ENCODE data around the gene SERBP1. TPM values are rescaled to one million over a fixed set of nuclear protein-coding genes. Genes with fewer than 3 reads are reported as not detected.
"Not testable (repeated sequence)": the region's sequence is repeated elsewhere in the genome, so short reads cannot be mapped to it uniquely, and the experiment has no call there.

SERBP1 gene
- total RNA-seq, 6 experiments from 2014 or later, result 192 to 263 (median 242) TPM

DNA sequence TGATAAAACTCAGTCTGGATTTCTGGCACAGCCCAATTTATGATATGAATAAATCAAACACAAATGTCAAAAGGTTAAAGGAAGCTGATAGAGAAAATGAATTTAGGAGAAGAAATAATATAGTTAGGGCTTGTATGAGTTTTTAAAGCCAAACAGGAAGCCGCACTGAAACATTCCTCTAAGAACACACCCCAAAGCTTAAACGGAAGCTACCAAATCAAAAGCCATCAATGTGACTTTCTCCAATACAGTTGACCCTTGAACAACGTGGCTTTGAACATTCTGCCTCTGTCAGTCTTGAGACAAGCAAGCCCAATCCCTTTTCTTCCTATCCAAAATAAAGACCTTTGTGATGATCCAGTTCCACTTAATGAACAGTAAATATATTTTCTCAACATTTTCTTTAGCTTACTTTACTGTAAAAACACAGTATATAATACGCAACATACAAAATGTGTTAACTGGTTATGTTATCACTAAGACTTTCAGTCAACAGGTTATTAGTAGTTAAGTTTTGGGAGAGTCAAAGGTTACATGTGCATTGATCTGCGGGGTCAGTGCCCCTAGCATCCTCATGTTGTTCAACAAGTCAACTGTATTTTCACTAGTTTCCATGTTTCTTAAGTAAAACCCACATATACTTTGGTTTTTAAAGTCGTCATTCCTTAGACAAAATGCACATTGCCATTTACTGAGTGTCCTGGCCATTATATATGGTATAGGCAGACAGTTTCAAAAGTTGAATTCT is 11.2 kb downstream of the SERBP1 start:
- H3K36me3 Mint-ChIP-seq (ENCODE audit: low read depth), result peaks cover 38% of the 10 kb centered on the region
- no peaks in the 10 kb centered on the region for H3K9me3 Mint-ChIP-seq
- no peak overlapping the region for H3K4me3 Mint-ChIP-seq
- H3K27me3 Mint-ChIP-seq (ENCODE audit: insufficient read depth), result no peaks in the 10 kb centered on the region
- TF ChIP-seq, protein P1, sequence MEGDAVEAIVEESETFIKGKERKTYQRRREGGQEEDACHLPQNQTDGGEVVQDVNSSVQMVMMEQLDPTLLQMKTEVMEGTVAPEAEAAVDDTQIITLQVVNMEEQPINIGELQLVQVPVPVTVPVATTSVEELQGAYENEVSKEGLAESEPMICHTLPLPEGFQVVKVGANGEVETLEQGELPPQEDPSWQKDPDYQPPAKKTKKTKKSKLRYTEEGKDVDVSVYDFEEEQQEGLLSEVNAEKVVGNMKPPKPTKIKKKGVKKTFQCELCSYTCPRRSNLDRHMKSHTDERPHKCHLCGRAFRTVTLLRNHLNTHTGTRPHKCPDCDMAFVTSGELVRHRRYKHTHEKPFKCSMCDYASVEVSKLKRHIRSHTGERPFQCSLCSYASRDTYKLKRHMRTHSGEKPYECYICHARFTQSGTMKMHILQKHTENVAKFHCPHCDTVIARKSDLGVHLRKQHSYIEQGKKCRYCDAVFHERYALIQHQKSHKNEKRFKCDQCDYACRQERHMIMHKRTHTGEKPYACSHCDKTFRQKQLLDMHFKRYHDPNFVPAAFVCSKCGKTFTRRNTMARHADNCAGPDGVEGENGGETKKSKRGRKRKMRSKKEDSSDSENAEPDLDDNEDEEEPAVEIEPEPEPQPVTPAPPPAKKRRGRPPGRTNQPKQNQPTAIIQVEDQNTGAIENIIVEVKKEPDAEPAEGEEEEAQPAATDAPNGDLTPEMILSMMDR (IDR thresholded peaks at IDR 0.05), result no peak
- DNase-seq, result no peak
- H3K27ac Mint-ChIP-seq, result no peak overlapping the region
- H3K4me1 Mint-ChIP-seq (ENCODE audit: low read depth), result peaks cover 7% of the 10 kb centered on the region

- H3K4me1 Mint-ChIP-seq (ENCODE audit: low read depth); DNase-seq; H3K27me3 Mint-ChIP-seq (ENCODE audit: insufficient read depth); H3K4me3 Mint-ChIP-seq; H3K9me3 Mint-ChIP-seq; H3K27ac Mint-ChIP-seq: not testable (repeated sequence)
- peaks cover 33% of the 10 kb centered on the region for H3K36me3 Mint-ChIP-seq (ENCODE audit: low read depth)
Observed at GRCh38 chr1:67417733-67418132, 12.5 kb downstream of the SERBP1 start.

- Mint-ChIP-seq H3K9me3 (no peaks in the 10 kb centered on the region), H3K27me3 (ENCODE audit: insufficient read depth) (no peaks in the 10 kb centered on the region), H3K27ac (no peak overlapping the region), H3K36me3 (ENCODE audit: low read depth) (peaks cover 29% of the 10 kb centered on the region), H3K4me3 (no peak overlapping the region), H3K4me1 (ENCODE audit: low read depth) (peaks cover 7% of the 10 kb centered on the region)
- TF ChIP-seq, protein P1 (IDR thresholded peaks at IDR 0.05), result no peak
- DNase-seq, result no peak
Observed at GRCh38 chr1:67415041-67415440, 15.2 kb downstream of the SERBP1 start.

DNA sequence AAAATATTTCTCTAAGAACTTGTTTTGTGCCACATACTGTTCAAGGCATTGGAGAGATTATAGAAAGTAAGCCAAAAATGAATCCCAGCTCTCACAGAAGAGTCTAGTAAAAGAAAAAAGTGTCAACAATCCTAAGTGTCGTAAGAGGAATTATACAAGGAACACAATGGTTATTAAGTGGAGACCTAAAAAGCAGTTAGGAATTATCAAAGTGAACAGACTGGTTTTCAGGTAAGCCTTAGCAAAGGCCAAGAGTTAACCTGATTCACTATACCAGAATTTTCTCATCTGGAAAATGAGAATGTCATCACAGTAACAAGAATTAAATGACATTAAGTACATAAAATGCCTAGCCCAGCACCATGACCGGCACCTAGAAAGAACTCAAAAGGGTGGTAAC is 15.6 kb downstream of the SERBP1 start:
- H3K27me3 Mint-ChIP-seq (ENCODE audit: insufficient read depth), result no peaks in the 10 kb centered on the region
- no peak for DNase-seq
- peaks cover 33% of the 10 kb centered on the region for H3K36me3 Mint-ChIP-seq (ENCODE audit: low read depth)
- H3K27ac Mint-ChIP-seq, result no peak overlapping the region
- peaks cover 2% of the 10 kb centered on the region for H3K4me1 Mint-ChIP-seq (ENCODE audit: low read depth)
- TF ChIP-seq, protein P1 (IDR thresholded peaks at IDR 0.05), result no peak
- H3K9me3 Mint-ChIP-seq, result no peaks in the 10 kb centered on the region
- no peak overlapping the region for H3K4me3 Mint-ChIP-seq

GRCh38 chr1:67413101-67413500 is 17.1 kb downstream of the SERBP1 start:
- not testable (repeated sequence) for H3K4me1 Mint-ChIP-seq (ENCODE audit: low read depth); H3K4me3 Mint-ChIP-seq; H3K27ac Mint-ChIP-seq; H3K9me3 Mint-ChIP-seq; DNase-seq; H3K27me3 Mint-ChIP-seq (ENCODE audit: insufficient read depth)
- H3K36me3 Mint-ChIP-seq (ENCODE audit: low read depth), result peaks cover 32% of the 10 kb centered on the region

DNA sequence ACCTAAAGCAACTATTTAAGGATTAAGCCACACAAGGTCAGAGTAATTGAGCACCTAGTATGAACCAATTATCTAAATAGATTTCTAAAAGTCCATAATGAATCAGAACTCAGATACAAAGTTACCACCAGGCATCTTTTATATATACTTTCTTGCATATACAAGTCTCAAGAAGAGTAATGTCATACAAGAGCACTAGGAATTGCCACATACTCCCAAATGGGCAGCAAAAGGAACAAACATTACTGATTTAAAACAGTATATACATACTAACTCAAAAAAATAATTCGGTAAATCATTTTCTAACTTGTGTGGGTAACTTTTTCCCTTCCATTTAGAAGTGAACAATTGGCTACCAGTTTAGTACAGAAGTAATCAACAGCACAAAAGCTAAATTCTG is 22.1 kb downstream of the SERBP1 start:
- Mint-ChIP-seq H3K4me3 (no peak overlapping the region), H3K27ac (no peak overlapping the region; the same call in 1 of the 2 replicates), H3K27me3 (ENCODE audit: insufficient read depth) (no peaks in the 10 kb centered on the region), H3K4me1 (ENCODE audit: low read depth) (peaks cover 23% of the 10 kb centered on the region), H3K36me3 (ENCODE audit: low read depth) (peaks cover 23% of the 10 kb centered on the region), H3K9me3 (no peaks in the 10 kb centered on the region)
- DNase-seq, result no peak
- TF ChIP-seq, protein P1 (IDR thresholded peaks at IDR 0.05), result no peak
